ENCODE results near the gene GLIS1.

The GLIS1 gene

DNA sequence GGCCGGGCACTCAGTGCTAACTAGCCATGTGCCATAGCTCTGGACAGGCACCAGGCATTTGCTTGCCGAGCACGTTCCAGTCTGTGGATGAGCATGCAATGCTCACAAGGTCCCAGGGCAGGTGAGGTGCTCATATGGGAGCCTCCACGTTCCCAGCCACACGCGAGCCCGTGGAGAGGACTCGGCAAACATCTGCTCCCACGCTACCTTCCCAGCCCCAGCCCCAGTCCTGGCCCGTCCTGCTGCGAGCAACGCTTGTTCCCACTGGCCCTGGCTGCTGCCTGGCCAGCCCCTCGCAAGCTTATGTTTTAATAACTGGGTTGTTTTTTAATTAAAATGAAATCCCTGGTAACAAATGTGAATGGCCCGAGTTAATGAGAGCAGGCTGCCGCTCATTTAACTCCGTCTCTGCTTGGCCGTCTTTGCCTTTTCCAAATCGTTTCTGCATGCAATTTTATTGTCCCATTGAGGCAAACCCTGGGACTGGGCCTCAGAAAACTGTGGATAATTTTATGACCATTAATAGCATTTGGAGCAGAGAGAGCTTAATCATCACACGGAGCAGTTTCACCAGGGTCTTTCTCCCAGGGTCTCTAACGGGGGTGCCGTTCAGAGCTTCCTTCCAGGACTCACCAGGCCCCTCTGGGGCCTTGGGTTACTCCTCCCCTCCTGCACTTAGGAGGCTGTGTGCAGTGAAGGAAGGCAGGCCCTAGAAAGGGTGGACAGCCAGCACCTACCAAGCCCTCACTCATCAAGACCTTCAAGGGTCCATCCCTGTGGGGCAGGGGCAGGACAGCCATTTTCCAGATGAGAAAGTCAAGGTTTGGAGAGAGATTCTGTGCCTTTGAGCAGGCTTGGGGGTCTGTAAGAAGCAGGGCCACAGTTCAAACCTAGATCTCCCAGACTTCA, 136.8 kb downstream of the GLIS1 start:
- Histone ChIP-seq H3K4me3 (ENCODE audit: low read depth in 1 of 5, low read length in 5 of 5) (no peak overlapping the region), H3K27ac (ENCODE audit: low read depth, low read length) (no peak overlapping the region), H3K36me3 (ENCODE audit: control insufficient read depth in 5 of 5, insufficient read depth in 5 of 5, low read length in 5 of 5) (no peaks in the 10 kb centered on the region), H3K9ac (ENCODE audit: low read length in 5 of 5) (no peak overlapping the region), H3K4me1 (ENCODE audit: control insufficient read depth in 5 of 5, insufficient read depth in 5 of 5, low read length in 5 of 5) (peaks cover 0 to 3% (median 0%) of the 10 kb centered on the region in 5 donors), H3K27me3 (ENCODE audit: control insufficient read depth in 5 of 5, insufficient read depth in 4 of 5, low read length in 5 of 5) (no peaks in the 10 kb centered on the region), H3K9me3 (ENCODE audit: control insufficient read depth in 5 of 5, low read length in 5 of 5) (no peaks in the 10 kb centered on the region)

DNA sequence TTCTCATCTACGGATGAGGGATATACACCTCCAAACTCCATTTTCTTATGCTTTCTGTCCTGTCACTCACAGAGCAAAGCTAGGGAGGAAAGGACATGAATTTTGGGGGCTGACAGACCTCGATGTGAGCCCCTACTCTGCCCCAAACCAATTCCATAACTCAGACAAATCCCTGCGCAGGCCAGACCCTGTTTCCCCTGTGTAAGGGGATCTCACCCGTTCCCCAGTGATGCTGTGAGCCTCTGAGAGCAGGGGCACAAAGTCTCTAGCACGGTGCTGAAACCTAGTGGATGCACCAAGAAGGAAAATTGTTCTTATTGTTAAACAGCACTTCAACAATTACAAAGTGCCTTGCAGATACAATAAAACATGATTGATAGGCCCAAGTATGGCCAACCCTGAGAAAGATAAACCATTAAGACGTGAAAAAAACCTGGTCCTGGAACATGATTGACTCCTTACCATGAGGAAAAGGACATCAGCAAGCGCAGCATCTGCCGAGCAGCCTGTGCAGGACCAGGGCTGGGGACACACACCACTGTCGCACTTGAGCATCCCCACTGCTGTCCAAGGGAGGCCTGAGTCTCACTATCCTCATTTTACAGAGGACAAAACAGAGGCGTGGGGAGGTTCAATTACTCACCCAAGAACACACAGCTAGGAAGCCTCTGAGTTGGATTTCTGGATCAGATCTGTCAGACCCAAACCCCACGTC, 137.8 kb downstream of the GLIS1 start:
- Histone ChIP-seq H3K9ac (ENCODE audit: low read length in 5 of 5) (no peak overlapping the region), H3K4me3 (ENCODE audit: low read depth in 1 of 5, low read length in 5 of 5) (no peak overlapping the region), H3K27me3 (ENCODE audit: control insufficient read depth in 5 of 5, insufficient read depth in 4 of 5, low read length in 5 of 5) (no peaks in the 10 kb centered on the region), H3K9me3 (ENCODE audit: control insufficient read depth in 5 of 5, low read length in 5 of 5) (no peaks in the 10 kb centered on the region), H3K27ac (ENCODE audit: low read depth, low read length) (no peak overlapping the region), H3K36me3 (ENCODE audit: control insufficient read depth in 5 of 5, insufficient read depth in 5 of 5, low read length in 5 of 5) (no peaks in the 10 kb centered on the region), H3K4me1 (ENCODE audit: control insufficient read depth in 5 of 5, insufficient read depth in 5 of 5, low read length in 5 of 5) (peaks cover 0 to 3% (median 0%) of the 10 kb centered on the region in 5 donors)

DNA sequence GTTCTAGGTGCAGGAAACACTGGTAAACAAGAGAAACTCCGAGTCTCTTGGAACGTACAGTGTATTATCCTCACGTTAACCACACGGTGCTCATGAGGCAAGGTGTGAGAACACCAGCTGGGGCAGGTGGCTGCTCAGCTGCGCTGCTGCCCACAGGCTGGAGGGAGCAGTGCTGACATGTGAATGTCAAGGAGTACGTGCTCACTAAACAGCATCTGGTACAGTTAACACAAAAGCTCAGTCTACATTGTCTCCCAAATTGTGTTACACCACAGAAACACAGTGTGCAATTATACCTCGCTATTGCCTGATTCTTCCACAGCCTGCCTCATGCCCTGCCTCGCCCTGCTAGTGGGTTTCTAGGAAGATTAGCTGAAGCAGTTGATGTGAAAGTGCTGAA, 138.4 kb downstream of the GLIS1 start:
- Histone ChIP-seq H3K27me3 (ENCODE audit: control insufficient read depth in 5 of 5, insufficient read depth in 4 of 5, low read length in 5 of 5) (no peaks in the 10 kb centered on the region), H3K27ac (ENCODE audit: low read depth, low read length) (no peak overlapping the region), H3K36me3 (ENCODE audit: control insufficient read depth in 5 of 5, insufficient read depth in 5 of 5, low read length in 5 of 5) (no peaks in the 10 kb centered on the region), H3K4me1 (ENCODE audit: control insufficient read depth in 5 of 5, insufficient read depth in 5 of 5, low read length in 5 of 5) (peaks cover 0 to 3% (median 0%) of the 10 kb centered on the region in 5 donors), H3K9me3 (ENCODE audit: control insufficient read depth in 5 of 5, low read length in 5 of 5) (no peaks in the 10 kb centered on the region), H3K9ac (ENCODE audit: low read length in 5 of 5) (no peak overlapping the region), H3K4me3 (ENCODE audit: low read depth in 1 of 5, low read length in 5 of 5) (no peak overlapping the region)

DNA sequence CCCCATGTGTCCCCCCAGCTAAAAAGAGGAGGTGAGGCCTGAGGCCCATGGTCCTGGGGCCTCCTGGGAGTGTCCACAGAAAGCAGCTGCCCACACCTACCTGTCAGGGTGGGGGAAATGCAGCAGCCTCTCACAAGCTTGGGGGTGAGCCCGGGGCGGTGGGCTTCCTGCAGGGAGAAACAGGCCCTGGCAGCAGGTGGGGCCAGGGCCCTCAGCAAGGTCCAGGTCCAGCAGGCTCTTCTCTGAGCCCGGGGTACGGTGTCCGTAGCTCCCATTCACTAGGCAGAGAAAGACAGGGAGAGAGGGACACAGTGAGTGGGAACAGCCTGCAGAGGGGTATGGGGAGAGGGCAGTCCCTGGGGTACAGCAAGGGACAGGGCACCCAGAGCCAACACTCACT, 139.0 kb downstream of the GLIS1 start:
- no peaks in the 10 kb centered on the region for H3K9me3 ChIP-seq (ENCODE audit: control insufficient read depth in 5 of 5, low read length in 5 of 5)
- no peaks in the 10 kb centered on the region for H3K36me3 ChIP-seq (ENCODE audit: control insufficient read depth in 5 of 5, insufficient read depth in 5 of 5, low read length in 5 of 5)

DNA sequence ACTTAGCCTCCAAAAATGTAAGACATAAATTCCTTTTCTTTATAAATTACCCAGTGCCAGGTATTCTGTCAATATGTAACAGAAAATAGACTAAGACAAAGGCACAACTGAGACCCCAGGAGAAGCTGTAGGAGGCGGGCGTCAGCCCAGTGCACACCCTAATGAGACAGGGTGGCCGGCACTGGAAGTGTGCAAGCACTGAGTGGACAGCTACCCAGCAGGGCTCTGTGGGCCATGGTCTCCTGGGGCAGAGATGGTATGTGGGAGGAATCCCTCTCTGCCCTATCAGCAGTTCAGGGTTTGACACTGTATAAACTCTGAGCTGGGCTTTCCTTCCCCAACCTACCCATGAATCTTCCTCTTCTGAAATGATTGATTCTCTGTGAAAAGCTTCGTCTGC, 139.5 kb downstream of the GLIS1 start:
- Histone ChIP-seq H3K4me3 (ENCODE audit: low read depth in 1 of 5, low read length in 5 of 5) (no peak overlapping the region), H3K4me1 (ENCODE audit: control insufficient read depth in 5 of 5, insufficient read depth in 5 of 5, low read length in 5 of 5) (peaks cover 0 to 3% (median 0%) of the 10 kb centered on the region in 5 donors), H3K36me3 (ENCODE audit: control insufficient read depth in 5 of 5, insufficient read depth in 5 of 5, low read length in 5 of 5) (no peaks in the 10 kb centered on the region), H3K9ac (ENCODE audit: low read length in 5 of 5) (no peak overlapping the region), H3K9me3 (ENCODE audit: control insufficient read depth in 5 of 5, low read length in 5 of 5) (no peaks in the 10 kb centered on the region), H3K27me3 (ENCODE audit: control insufficient read depth in 5 of 5, insufficient read depth in 4 of 5, low read length in 5 of 5) (no peaks in the 10 kb centered on the region), H3K27ac (ENCODE audit: low read depth, low read length) (no peak overlapping the region)

More for the DNA sequence above, 139.0 kb downstream of the GLIS1 start:
- H3K4me3 ChIP-seq (ENCODE audit: low read depth in 1 of 5, low read length in 5 of 5): no peak overlapping the region
- no peak overlapping the region for H3K27ac ChIP-seq (ENCODE audit: low read depth, low read length)
- no peaks in the 10 kb centered on the region for H3K27me3 ChIP-seq (ENCODE audit: control insufficient read depth in 5 of 5, insufficient read depth in 4 of 5, low read length in 5 of 5)
- no peak overlapping the region for H3K9ac ChIP-seq (ENCODE audit: low read length in 5 of 5)
- H3K4me1 ChIP-seq (ENCODE audit: control insufficient read depth in 5 of 5, insufficient read depth in 5 of 5, low read length in 5 of 5): peaks cover 0 to 3% (median 0%) of the 10 kb centered on the region in 5 donors

DNA sequence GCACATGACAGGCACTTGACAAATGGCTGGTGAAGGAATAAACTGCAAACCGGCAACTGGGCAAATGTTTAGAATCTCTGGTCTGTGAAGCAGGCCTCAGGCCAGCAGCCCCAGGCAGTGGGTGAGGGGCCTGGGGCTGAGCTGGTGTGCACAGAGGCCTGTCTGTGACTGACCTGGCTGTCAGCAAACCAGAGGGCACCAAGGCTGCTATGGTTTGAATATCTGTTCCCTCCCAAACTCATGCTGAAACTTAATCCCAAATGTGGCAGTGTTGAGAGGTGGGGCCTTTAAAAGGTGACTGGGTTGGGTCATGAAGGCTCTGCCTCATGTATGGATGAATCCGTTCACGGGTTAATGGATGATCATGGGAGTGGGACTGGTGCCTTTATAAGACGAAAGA, 140.0 kb downstream of the GLIS1 start:
- Histone ChIP-seq H3K4me1 (ENCODE audit: control insufficient read depth in 5 of 5, insufficient read depth in 5 of 5, low read length in 5 of 5) (peaks cover 0 to 3% (median 0%) of the 10 kb centered on the region in 5 donors), H3K4me3 (ENCODE audit: low read depth in 1 of 5, low read length in 5 of 5) (no peak overlapping the region), H3K36me3 (ENCODE audit: control insufficient read depth in 5 of 5, insufficient read depth in 5 of 5, low read length in 5 of 5) (no peaks in the 10 kb centered on the region), H3K9me3 (ENCODE audit: control insufficient read depth in 5 of 5, low read length in 5 of 5) (no peaks in the 10 kb centered on the region), H3K27ac (ENCODE audit: low read depth, low read length) (no peak overlapping the region), H3K27me3 (ENCODE audit: control insufficient read depth in 5 of 5, insufficient read depth in 4 of 5, low read length in 5 of 5) (no peaks in the 10 kb centered on the region), H3K9ac (ENCODE audit: low read length in 5 of 5) (no peak overlapping the region)

DNA sequence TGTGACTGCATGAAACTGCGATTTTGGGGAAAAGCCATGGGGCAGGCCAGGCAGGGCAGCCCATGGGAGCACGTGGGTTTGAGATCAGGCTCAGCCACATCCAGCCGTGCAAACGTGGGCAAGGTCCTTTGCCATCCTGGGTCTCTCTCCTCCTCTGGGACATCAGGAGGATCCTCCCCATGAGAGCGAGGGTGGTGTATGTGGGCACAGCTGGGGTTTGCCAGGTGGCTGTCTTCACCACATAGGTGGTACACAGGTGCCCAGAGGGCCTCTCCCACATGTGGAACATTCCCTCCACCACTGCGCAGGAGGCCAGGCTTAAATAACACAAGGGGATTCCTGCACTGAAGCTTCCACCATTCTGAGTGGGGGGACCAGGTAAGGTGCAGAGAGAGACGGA, 143.1 kb downstream of the GLIS1 start:
- Histone ChIP-seq H3K9me3 (ENCODE audit: control insufficient read depth in 5 of 5, low read length in 5 of 5) (no peaks in the 10 kb centered on the region), H3K27me3 (ENCODE audit: control insufficient read depth in 5 of 5, insufficient read depth in 4 of 5, low read length in 5 of 5) (no peaks in the 10 kb centered on the region), H3K4me3 (ENCODE audit: low read depth in 1 of 5, low read length in 5 of 5) (no peak overlapping the region), H3K27ac (ENCODE audit: low read depth, low read length) (no peak overlapping the region), H3K36me3 (ENCODE audit: control insufficient read depth in 5 of 5, insufficient read depth in 5 of 5, low read length in 5 of 5) (peaks cover 0 to 2% (median 0%) of the 10 kb centered on the region in 5 donors), H3K4me1 (ENCODE audit: control insufficient read depth in 5 of 5, insufficient read depth in 5 of 5, low read length in 5 of 5) (no peaks in the 10 kb centered on the region), H3K9ac (ENCODE audit: low read length in 5 of 5) (no peak overlapping the region)

DNA sequence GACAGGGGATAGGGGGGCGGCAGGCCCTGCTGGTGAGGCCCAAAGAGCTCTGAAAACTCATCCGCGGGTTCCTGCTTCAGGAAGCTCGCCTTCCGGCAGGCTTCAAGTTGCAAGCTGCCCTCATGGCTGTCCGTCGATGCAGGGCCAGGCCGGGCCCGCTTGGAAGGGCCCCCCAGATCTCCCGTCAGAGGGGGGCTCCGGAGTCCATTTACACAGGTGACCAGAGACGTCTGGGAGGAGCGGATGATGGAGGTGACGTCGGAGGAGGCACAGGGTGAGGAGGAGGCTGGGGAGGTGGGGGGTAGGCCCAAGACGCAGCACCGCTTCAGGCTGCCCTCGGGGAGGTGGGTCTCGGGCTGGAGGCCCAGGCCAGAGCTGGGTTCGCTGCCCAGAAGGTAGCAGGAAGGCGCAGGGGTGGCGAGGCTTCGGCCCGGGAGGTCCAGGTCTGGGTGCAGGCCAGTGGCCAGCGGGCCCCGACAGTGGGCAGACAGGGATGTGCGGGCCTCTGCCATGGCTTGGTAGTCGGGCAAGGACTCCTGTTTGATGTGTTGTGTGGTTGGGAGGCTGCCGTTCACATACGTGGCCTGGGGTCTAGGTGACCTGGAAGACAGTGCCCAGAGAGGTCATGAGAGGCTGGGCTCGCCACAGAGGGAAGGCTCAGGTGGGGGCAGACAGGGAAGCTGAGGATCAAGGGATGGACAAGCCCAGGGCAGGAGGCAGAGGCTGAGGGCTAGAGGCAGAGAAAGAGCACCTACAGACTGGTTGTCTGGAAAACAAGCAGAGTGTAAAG, 144.4 kb downstream of the GLIS1 start:
- Histone ChIP-seq H3K4me3 (ENCODE audit: low read depth in 1 of 5, low read length in 5 of 5) (no peak overlapping the region), H3K4me1 (ENCODE audit: control insufficient read depth in 5 of 5, insufficient read depth in 5 of 5, low read length in 5 of 5) (no peaks in the 10 kb centered on the region), H3K9ac (ENCODE audit: low read length in 5 of 5) (no peak overlapping the region), H3K27ac (ENCODE audit: low read depth, low read length) (no peak overlapping the region), H3K36me3 (ENCODE audit: control insufficient read depth in 5 of 5, insufficient read depth in 5 of 5, low read length in 5 of 5) (peaks cover 0 to 2% (median 0%) of the 10 kb centered on the region in 5 donors), H3K27me3 (ENCODE audit: control insufficient read depth in 5 of 5, insufficient read depth in 4 of 5, low read length in 5 of 5) (peaks cover 0 to 3% (median 0%) of the 10 kb centered on the region in 5 donors), H3K9me3 (ENCODE audit: control insufficient read depth in 5 of 5, low read length in 5 of 5) (no peaks in the 10 kb centered on the region)

DNA sequence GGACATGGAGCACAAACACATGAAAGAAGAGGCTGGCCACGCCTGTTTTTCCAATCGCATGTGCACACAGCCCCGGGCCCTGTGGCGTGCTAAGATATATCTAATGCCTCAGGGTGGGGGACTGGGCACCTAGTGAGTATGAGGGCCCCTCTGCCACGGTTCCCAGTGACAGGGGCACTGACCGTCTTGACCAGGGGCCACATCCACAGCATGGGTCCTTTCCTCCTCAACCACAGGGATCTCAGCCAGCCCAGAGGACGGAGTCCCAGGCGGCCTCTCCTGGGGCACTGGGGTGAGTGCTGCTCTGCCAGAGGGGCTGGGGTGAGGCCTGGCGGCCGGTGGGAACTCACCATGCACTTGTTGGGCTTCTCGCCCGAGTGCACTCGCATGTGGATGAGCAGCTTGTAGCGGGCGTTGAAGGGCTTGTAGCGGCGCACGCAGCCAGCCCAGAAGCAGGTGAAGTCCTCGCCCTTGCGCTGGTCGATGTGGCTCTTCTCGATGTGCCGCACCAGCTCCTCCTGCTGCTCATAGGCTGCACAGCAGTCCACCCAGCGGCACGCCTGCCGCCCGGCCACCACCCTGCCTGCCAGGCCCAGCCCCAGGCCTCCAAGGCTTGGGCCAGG, 145.1 kb downstream of the GLIS1 start:
- Histone ChIP-seq H3K27ac (ENCODE audit: low read depth, low read length) (no peak overlapping the region), H3K9me3 (ENCODE audit: control insufficient read depth in 5 of 5, low read length in 5 of 5) (no peaks in the 10 kb centered on the region), H3K27me3 (ENCODE audit: control insufficient read depth in 5 of 5, insufficient read depth in 4 of 5, low read length in 5 of 5) (peaks cover 0 to 3% (median 0%) of the 10 kb centered on the region in 5 donors), H3K36me3 (ENCODE audit: control insufficient read depth in 5 of 5, insufficient read depth in 5 of 5, low read length in 5 of 5) (peaks cover 0 to 2% (median 0%) of the 10 kb centered on the region in 5 donors), H3K9ac (ENCODE audit: low read length in 5 of 5) (no peak overlapping the region), H3K4me1 (ENCODE audit: control insufficient read depth in 5 of 5, insufficient read depth in 5 of 5, low read length in 5 of 5) (no peaks in the 10 kb centered on the region), H3K4me3 (ENCODE audit: low read depth in 1 of 5, low read length in 5 of 5) (no peak overlapping the region)

Data from subcutaneous abdominal adipose tissue (tissue), 5 donors.